Stomach smooth muscle (tissue), 2 donors: ENCODE measurements around the gene DNM1.
A peak's percentile ranks its signal among the peaks of the same experiment; 100 is the strongest.

ENCODE experiments used
- H3K27ac ChIP-seq: one replicate; pipeline ENCODE4 v1.7.0; 2013; ENCODE audit warnings: mild to moderate bottlenecking, low read length, inconsistent platforms
- H3K27me3 ChIP-seq, 2 donors: one replicate each; pipeline ENCODE4 v1.7.0; 2013; ENCODE audit warnings: low read length in 2 of 2; ENCODE audit not compliant: insufficient read depth in 2 of 2, control insufficient read depth in 1 of 2
- H3K36me3 ChIP-seq, 2 donors: one replicate each; pipeline ENCODE4 v1.7.0; 2013; ENCODE audit warnings: low read length in 2 of 2; ENCODE audit not compliant: control insufficient read depth in 2 of 2, insufficient read depth in 2 of 2
- H3K4me1 ChIP-seq: one replicate; pipeline ENCODE4 v1.7.0; 2013; ENCODE audit warnings: low read length; ENCODE audit not compliant: control insufficient read depth, insufficient read depth
- H3K4me3 ChIP-seq, 2 donors: one replicate each; pipeline ENCODE4 v1.7.0; 2013; ENCODE audit warnings: low read length in 2 of 2
- H3K9ac ChIP-seq, 2 donors: one replicate each; pipeline ENCODE4 v1.7.0; 2013; ENCODE audit warnings: low read length in 2 of 2, mild to moderate bottlenecking in 1 of 2
- H3K9me3 ChIP-seq, 2 donors: one replicate each; pipeline ENCODE4 v1.7.0; 2013; ENCODE audit warnings: low read length in 2 of 2; ENCODE audit not compliant: control insufficient read depth in 2 of 2
- donor health status: healthy.
- donor health status: Pancreatic carcinoma.

DNM1 gene

DNA sequence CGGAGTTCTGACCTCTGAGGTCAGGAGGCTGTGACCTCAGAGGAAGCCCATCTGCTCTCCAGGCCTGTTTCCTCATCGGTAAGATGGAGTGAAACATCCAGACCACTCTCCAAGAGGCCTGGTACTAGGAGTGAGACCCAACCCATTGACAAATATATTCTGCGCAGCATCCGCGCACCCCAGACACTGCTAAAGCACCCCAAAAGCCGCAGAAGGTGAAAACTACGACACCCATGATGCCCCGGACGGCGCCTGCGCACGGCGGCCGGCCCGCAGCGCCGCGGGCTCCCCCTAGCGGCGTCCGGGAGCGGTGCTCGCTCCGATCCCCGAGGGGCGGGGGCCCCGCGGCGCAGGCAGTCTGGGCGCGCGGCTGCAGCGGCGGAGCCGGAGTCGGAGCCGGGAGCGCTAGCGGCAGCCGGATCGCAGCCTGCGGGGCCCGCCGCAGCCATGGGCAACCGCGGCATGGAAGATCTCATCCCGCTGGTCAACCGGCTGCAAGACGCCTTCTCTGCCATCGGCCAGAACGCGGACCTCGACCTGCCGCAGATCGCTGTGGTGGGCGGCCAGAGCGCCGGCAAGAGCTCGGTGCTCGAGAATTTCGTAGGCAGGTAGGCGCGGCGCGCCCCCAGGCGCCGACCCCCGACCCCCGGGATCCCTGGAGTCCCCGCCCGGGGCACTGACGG, at the start of gene DNM1:
TSS of gene DNM1 (plus strand) at position 356 of the 683 bp plus-strand sequence. CDS start at position 448, 92 bp downstream.
- Histone ChIP-seq H3K4me3 (peak within 1 kb of the TSS; percentile 70 to 78), H3K4me1 (peaks cover 12% of the 10 kb centered on the region), H3K36me3 (no peaks in the 10 kb centered on the region), H3K9me3 (no peaks in the 10 kb centered on the region), H3K9ac (peak within 1 kb of the TSS in 1 of 2 donors; percentile 42), H3K27me3 (peaks cover 7 to 9% of the 10 kb centered on the region in 2 donors), H3K27ac (no peak within 1 kb of the TSS)

DNA sequence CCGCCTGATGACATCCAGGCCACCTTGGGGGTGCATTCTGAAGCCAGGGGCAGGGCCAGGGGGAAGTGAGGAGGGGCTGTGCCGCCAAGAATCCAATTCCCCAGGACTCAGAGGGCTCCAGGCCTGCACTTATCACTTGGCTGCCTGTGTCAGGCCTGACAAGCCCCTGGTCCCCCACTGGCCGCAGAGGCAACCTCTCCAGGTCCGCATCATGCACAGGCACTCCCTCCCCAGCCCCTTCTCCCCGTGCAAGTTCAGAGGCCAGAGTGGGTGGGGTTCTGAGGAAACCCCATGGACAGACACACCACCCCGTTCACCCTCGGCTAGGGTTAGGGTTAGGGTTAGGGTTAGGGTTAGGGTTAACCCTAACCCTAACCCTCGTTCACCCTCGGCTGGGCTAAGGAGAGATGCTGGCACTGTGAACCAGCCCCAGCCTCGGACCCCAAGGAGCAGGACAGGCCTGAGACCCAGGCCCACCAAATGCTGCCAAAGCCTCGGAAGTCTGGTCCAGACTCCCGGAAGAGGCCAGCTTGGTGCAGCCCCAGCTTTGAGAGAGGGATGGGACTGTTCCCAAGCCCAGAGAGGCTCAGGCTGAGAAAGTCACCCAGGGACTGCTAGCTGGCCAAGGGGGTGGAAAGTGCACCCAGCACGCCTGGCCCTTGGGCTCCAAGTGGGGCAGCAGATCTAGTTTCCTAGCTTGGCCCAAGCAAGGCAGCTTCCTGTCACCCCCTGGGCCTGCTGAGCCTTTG, 49.1 kb upstream of the DNM1 start:
- H3K4me1 ChIP-seq = no peaks in the 10 kb centered on the region
- H3K9me3 ChIP-seq = no peaks in the 10 kb centered on the region
- H3K4me3 ChIP-seq = no peak overlapping the region
- H3K9ac ChIP-seq = no peak overlapping the region
- no peaks in the 10 kb centered on the region for H3K27me3 ChIP-seq
- no peak overlapping the region for H3K27ac ChIP-seq
- H3K36me3 ChIP-seq = no peaks in the 10 kb centered on the region

DNA sequence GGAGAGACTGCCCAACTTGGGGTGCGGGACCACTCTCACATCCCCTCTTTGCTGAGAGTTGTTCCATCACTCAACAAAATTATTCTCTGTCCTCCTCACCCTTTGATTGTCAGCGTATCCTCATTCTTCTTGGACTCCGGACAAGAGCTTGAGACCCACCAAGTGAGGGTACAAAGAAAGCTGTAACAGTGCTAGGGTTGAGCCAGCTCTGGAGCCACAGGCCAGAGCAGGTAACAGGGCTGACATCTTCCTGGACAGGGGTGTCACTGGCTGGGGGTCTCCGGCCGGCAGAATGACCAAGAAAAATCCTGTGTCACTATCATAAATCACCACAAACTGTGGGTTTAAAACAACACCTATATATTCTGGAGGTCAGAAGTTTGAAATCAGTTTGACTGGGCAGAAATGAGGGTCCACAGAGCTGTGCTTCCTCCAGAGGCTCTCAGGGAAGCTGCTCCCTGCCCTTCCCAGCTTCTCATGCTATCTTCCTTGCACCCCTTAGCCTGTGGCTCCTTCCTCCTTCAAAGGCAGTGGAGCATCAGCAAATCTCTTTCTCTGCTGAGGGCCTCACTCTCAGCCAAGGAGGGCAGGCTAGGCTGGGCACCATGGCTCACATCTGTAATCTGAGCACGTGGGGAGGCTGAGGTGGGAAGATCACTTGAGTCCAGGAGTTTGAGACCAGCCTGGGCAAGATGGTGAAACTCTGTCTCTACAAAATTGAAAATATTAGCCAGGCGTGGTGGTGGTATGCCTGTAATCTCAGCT, 47.3 kb upstream of the DNM1 start:
- no peaks in the 10 kb centered on the region for H3K27me3 ChIP-seq
- H3K4me1 ChIP-seq = peaks cover 12% of the 10 kb centered on the region
- H3K9ac ChIP-seq = no peak overlapping the region
- H3K27ac ChIP-seq = no peak overlapping the region
- H3K36me3 ChIP-seq = no peaks in the 10 kb centered on the region
- H3K4me3 ChIP-seq = no peak overlapping the region
- no peaks in the 10 kb centered on the region for H3K9me3 ChIP-seq

DNA sequence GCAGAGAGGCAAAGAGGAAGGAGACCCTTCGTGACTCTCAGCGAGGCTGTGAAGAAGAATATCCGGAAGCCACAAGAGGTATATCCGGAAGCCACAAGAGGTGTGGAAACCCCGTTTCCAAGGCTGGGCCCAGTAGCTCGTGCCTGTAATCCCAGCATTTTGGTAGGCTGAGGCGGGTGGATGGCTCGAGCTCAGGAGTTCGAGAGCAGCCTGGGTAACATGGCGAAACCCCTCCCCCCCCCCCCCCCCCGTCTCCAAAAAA, 43.7 kb upstream of the DNM1 start:
- Histone ChIP-seq H3K36me3 (peaks cover 2 to 13% of the 10 kb centered on the region in 2 donors), H3K4me1 (peaks cover 19% of the 10 kb centered on the region), H3K27ac (no peak overlapping the region), H3K9ac (peak overlapping the region; percentile 51 to 60), H3K9me3 (no peaks in the 10 kb centered on the region), H3K4me3 (peak overlapping the region; percentile 63 to 77), H3K27me3 (no peaks in the 10 kb centered on the region)

DNA sequence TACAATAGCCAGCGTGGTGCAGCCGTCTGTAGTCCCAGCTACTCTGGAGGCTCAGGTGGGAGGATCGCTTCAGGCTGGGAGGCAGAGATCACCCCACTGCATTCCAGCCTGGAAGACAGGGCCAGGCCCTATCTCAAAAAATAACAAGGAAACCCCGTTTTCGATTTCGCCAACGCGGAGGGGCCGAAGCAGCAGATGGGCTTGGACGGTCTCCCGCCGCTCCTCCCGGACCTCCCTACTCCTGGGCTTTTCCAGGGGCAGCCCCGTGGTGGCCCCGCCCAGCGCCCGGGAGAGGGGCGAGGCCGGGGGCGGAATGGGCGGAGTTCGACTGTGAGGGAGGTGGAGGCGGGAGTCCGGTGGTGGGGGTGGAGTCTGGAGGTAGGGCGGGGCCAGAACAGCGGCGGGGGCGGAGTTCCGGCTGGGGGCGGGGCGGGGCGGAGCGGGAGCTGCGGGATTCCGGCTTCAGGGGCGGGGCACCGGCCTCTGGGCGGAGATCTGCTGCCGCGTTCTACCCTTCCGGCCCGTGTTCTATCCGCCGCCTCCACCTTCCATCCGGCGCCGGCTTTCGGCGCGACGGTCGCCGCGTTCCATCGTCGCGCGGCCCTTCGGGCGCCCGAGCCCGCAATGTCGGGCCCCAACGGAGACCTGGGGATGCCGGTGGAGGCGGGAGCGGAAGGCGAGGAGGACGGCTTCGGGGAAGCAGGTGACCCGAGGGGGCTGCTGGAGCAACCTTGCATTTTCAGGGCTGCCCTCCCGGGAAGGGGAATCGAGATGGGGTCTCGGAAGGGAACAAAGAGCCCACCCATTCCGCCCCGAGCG, 43.2 kb upstream of the DNM1 start, which contains the start of gene BBLN:
TSS of gene BBLN (plus strand) at position 482 of the 819 bp plus-strand sequence. CDS start at position 625, 143 bp downstream.
- no peaks in the 10 kb centered on the region for H3K27me3 ChIP-seq
- H3K9ac ChIP-seq = peak within 1 kb of the TSS; percentile 74 to 87
- H3K9me3 ChIP-seq = no peaks in the 10 kb centered on the region
- H3K4me3 ChIP-seq = peak within 1 kb of the TSS; percentile 83 to 90
- peaks cover 19% of the 10 kb centered on the region for H3K4me1 ChIP-seq
- peaks cover 2 to 13% of the 10 kb centered on the region in 2 donors for H3K36me3 ChIP-seq
- no peak within 1 kb of the TSS for H3K27ac ChIP-seq

DNA sequence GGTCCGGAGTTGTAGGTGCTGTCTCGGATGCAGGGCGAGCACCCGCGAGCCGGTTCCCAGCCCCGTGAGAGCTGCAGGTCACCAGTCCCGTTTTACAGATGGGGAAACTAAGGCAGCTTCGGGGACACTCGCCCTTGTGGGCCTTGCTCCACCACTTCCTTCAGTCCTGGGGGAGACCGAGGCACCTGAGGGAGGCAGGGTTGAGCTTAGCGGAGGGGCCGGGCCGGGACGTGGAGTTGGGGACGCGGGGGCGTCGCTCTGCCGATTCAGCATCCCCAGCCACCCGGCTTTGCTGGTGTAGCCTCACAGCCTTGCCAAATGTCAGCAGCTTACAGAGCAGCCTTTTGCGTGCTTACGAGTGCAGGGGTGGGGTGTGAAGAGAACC, 42.6 kb upstream of the DNM1 start:
- no peaks in the 10 kb centered on the region for H3K9me3 ChIP-seq
- H3K9ac ChIP-seq = peak overlapping the region; percentile 74 to 87
- H3K36me3 ChIP-seq = peaks cover 2 to 13% of the 10 kb centered on the region in 2 donors
- H3K4me1 ChIP-seq = peaks cover 19% of the 10 kb centered on the region
- H3K27ac ChIP-seq = no peak overlapping the region
- no peaks in the 10 kb centered on the region for H3K27me3 ChIP-seq
- peak overlapping the region; percentile 83 to 90 for H3K4me3 ChIP-seq

DNA sequence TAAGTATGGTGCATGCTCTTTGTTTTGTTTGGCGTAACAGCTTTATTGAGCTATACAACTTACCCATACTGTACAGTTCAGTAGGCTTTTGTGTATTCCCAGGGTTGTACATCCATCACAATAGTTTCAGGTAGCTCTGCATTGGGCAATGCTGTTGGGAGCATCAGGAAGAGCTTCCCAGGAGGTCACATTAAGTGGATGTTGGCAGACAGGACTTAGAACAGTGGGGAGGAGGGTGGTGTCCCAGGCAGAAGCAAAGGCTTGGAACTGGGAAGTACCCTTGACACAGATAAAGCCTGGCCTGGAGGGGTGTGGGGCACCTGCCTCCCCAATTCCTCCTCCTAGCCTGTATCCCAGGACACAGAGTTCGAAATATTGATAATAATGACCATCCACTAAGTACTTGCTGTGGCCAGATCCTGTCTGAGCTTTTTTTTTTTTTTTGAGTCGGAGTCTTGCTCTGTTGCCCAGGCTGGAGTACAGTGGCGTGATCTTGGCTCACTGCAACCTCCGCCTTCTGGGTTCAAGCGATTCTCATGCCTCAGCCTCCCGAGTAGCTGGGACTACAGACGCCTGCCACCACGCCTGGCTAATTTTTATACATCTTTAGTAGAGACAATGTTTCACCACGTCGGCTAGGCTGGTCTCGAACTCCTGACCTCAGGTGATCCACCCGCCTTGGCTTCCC, 41.8 kb upstream of the DNM1 start:
- Histone ChIP-seq H3K27me3 (no peaks in the 10 kb centered on the region), H3K9ac (peak overlapping the region in 1 of 2 donors; percentile 87), H3K4me1 (peaks cover 19% of the 10 kb centered on the region), H3K27ac (no peak overlapping the region), H3K9me3 (no peaks in the 10 kb centered on the region), H3K4me3 (peak overlapping the region; percentile 83 to 90), H3K36me3 (peaks cover 4 to 18% of the 10 kb centered on the region in 2 donors)

DNA sequence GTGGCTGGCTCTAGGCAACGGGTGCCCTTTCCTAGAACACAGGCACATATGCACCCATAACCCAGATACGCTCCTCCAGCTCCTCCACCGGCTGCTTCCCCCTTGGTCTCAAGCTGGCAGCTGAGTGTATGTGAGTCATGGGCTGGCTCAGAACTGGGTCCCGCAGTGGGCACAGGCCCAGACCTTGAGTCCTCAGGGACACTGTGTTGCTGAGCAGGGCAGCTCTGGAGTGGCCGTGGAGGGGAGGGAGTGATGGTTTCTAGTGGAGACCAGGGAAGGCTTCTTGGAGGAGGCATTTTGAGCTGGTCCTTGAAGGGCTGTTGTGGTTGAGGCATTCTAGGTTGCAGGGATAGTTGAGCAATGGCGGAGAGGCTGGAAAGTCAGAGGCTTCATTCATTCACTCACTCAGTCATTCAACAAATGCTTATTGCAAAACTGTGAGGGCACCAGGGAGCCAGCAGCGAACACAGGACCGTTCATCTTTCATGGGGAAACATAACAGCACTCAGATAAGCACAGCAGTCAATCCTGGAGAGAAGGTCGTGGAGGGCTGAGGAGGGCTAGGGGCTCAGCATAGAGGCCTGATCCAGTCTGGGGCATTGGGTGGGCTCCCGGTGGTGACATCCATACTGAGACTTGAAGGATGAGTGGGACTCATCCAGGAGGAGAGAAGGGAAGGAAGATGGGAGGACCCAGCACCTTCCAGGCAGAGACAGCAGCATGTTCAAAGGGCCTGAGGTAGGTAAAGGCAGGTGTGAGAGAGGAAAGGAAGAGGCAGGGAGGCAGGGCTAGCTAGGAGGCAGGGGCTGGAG, 40.8 kb upstream of the DNM1 start:
- Histone ChIP-seq H3K36me3 (peaks cover 14 to 28% of the 10 kb centered on the region in 2 donors), H3K9ac (no peak overlapping the region)

DNA sequence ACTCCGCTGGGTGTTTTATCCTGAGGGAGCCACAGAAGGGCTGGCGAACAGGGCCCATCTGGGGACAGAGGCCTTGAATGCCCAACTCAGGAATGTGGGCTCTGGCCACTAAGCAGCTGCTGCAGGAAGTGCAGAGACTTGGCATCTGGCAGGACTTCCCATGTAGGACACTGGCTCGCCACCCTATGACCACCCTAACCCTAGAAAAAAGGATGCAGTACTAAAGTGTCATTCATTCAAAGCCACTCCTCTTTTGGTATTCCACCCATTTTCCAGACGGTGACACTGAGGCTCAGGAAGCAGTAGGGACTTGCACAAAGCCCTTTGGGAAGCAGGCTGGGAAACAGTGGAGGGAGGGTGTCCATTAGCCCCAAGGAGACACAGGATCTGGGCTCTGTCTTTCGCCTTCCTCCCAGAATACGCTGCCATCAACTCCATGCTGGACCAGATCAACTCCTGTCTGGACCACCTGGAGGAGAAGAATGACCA, 40.1 kb upstream of the DNM1 start:
- Histone ChIP-seq H3K4me3 (no peak overlapping the region), H3K27ac (no peak overlapping the region), H3K27me3 (no peaks in the 10 kb centered on the region), H3K9ac (no peak overlapping the region), H3K9me3 (no peaks in the 10 kb centered on the region), H3K4me1 (peaks cover 19% of the 10 kb centered on the region), H3K36me3 (peaks cover 20 to 32% of the 10 kb centered on the region in 2 donors)

More for the DNA sequence above, 40.8 kb upstream of the DNM1 start:
- no peaks in the 10 kb centered on the region for H3K9me3 ChIP-seq
- H3K4me1 ChIP-seq = peaks cover 19% of the 10 kb centered on the region
- no peak overlapping the region for H3K4me3 ChIP-seq
- H3K27ac ChIP-seq = no peak overlapping the region
- no peaks in the 10 kb centered on the region for H3K27me3 ChIP-seq
